Stimulated activated CD4-positive, alpha-beta T cell treated with anti-CD3 and anti-CD28 coated beads, TNF-alpha, amount 100 ng/mL, for 4 hours (primary cell): ENCODE results near the gene CSMD2.

Experiments used
- DNase-seq, 3 experiments: peaks; one replicate each; pipeline ENCODE4 v3.0.0-alpha.2; 2020; ENCODE audit warnings: low read depth in 3 of 3

The CSMD2 gene

DNA sequence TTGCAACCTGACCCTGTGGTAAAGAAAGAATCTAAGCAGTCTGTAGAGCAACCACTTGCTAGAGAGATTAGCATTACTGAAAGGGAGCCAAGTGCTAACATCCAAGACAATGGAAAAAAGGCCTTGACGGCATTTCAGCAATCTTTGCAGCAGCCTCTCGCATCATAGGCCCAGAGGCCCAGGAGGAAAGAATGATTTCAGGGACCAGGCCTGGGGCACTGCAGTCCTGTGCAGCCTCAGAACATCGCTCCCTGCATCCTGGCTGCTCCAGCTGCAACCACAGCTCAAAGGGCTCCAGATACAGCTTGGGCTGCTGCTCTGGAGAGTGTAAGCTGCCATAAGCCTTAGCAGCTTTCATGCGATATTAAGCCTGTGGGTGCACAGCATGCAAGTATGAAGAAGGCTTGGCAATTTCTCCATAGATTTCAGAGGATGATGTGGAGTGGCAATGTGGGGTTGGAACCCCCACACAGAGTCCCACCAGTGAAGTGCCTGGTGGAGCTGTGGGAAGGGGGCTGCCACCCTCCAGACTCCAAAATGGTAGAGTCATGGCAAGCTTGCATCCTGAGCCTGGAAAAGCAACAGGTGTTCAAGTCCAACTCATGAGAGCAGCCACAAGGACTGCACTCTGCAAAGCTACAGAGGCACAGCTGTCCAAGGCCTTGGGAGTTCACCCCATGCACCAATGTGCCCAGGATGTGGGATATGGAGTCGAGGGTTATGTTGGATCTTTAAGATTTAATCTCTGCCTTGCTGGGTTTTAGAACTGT, 411.8 kb downstream of the CSMD2 start:
- DNase-seq, result no peak

- DNase-seq, result no peak
Observed at GRCh38 chr1:33745942-33746341, 419.1 kb downstream of the CSMD2 start.

DNA sequence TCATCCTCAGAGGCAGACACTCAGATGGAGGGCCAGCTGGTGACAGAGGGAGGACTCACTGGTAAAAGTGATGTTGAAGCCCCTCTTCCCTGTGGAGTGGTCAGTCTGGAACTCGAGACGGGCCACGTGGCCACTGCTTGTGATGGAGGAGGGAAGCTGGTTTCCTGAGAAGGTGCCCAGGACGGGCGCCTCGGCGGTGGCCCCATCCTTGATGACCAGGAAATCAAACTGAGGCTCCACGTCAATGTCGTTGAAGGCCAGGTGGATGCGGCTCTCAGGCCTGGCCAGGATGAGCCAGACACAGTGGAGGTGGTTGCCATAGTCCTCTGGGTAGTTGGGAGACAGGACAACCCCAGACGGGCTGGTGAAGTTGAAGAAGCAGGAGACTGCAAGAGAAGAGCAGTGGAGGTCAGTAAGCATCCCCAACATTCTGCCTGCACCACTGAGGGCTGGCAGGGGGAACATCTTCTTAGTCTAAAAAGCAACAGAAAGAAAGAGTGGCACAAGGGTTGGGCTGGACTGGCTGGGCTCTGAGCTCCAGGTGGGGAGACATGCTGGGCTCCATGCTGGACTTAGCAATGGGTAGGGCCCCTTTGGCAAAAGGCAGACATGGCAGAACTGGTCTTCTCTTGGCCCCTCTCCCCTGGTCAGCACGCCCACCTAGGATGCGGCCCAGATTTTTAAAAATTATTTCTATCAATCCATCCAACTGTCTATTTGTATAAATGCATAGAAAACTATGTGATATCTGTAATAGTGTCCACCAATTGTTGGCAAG, 421.6 kb downstream of the CSMD2 start:
- no peak for DNase-seq

GRCh38 chr1:33742663-33743062, 422.4 kb downstream of the CSMD2 start:
- DNase-seq, result no peak

GRCh38 chr1:33741749-33742148, 423.3 kb downstream of the CSMD2 start:
- DNase-seq, result no peak

DNA sequence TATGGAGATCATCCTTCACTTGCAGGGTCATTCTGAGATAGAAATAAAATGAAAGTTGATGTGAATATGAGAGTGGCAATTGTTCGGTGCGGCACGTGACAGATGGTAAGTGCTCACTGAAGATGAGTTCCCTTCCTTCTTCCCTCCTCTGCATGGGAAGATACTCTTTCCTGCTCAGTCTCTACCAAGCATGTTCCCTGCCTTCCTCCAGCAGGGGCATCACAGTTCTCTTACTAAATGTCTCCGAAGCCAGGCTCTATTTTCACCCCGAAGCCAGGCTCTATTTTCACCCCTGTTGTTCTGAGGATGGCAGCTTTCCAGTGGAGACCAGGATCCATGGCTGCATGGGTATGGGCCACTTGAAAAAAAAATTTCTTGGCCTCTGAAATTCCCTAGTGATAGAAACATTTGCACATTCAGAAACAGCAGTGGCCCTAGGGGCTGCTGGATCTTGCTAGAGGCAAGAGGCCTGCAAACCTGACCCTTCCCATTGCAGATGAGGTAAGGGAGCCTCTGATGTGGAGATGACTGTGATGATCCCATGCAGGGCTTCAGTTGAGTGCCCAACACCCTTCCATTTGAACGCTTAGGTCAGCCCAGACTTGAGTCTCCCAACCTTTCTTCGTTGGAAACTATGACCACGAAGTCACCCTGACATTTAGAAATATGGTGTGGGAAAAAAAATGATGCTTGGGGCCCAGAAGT, 424.8 kb downstream of the CSMD2 start:
- no peak for DNase-seq

DNA sequence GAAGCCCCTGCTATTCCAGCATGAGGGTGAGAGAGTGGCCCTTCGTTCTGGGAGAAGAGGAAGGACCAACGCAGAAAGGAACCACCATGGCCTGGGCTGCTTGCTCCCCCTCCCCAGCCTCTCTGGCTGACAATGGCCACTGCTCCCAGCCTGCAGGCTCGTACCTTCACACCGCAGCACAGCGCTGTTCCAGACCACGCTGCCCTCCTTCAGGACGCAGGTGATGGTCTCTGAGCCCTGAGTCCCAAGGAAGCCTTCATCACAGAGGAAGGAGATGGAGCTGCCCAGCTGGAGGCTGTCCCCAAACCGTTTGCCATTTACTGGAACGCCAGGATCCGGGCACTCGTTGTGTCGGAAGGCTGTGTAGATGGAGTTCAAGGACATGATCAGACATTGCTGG, 426.1 kb downstream of the CSMD2 start:
- DNase-seq, result no peak

DNA sequence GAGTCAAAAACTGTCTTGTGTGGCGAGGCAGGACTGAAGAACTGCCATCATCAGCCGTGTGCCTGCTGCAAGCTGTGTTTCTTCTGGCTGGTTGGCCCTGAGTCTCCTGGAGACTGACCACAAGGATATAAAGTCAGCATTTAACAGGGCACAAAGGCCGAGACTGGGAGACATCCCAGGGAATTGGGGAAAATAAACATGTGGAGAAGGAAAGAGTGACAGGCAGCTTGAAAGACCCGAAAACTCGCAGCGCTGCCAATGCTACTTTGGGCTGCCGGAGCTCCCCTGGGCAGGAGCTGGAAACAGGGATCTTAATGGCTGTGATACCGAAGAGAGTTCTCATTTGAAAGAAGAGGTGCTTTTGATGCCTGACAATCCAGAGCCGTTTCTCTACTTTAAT, 426.5 kb downstream of the CSMD2 start:
- no peak for DNase-seq

GRCh38 chr1:33736496-33736895, 428.5 kb downstream of the CSMD2 start:
- DNase-seq, result no peak

DNA sequence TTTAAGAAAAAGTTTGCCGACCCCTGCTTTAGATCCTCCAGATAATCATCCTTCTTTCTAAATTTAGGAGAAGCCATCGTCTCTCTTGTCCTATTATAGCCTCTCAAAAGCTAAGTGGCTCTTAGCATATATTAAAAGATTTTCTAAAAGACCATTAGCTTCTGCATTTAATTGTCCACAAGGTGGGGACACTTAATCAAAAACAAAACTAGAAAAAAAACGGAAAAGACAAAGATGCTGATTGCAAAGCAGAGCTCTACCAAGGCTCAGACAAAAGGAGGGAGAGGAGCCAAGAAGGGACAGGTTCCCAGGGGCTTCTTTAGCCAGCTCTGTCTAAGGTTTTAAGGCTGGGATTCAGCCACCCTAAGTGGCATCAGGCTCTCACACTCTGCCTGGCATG, 429.4 kb downstream of the CSMD2 start:
- DNase-seq, result no peak

DNA sequence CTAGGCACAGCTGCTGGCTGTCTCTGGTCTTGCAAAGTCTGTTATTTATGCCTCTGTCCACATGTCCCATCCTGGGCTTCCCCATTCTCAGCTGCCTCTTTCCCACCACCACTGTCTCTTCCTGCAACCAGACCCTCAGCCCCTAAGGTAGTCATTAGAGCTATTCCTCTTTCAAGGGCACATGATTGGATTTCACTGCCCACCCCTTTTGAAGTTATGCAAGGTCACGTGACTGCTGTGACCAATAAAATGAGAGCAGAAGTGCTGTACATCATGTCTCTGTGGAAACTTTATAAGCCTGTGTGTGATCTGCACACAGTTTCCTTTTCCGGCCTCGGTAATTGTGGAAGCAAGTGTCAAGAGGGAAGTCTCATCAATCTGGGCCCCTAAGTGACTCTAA, 437.7 kb downstream of the CSMD2 start:
- no peak for DNase-seq

- no peak for DNase-seq
Observed at GRCh38 chr1:33726274-33726804, 438.7 kb downstream of the CSMD2 start.

DNA sequence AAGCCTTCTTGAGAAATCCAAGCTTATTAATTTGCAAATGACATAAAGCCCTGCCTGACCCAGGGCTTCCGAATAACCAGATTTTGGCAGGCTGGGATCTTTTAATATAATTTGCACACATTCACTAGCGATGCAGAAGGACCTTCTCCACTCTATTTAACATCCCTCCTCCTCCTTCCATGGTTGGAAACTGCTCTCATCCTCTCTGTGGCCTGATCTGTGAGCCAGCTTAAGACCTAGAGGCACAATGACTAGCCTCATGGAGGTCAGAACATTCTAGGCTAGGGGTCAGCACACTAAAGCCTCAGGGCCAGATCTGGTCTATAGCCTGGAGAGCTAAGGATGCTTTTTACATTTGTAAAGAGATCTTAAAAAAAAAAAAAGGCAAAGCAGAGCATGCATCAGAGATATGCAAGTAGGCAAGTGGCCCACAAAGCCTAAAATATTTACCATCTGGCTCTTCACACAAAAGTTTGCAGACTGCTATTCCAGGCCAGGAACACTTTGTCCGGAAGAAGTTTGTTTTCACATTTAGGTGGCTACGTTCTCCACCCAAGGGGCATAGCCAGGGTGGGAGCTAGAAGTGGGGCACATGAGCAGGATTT, 439.4 kb downstream of the CSMD2 start:
- no peak for DNase-seq

DNA sequence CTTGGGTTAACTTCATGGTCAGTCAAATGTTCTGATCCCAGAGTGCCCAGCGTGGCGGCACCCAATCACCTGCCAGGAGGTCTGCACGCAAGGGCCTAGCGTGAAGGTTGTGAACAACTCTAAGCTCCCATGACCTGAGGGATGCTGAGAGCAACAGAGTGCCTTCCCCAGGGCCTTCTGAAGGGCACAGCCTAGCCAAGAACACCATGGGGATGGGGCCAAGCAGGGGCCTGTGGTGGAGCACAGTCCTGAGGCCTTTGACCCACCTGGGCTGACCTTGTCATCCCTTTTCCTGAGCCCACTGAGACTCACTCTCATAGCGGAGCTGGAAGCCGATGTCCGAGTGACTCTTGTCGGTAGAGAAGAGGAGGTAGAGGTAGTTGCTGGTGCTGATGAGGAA, 440.0 kb downstream of the CSMD2 start:
- no peak for DNase-seq

GRCh38 chr1:33724348-33724747, 440.7 kb downstream of the CSMD2 start:
- DNase-seq, result no peak

- no peak for DNase-seq
Observed at GRCh38 chr1:33723251-33723650, 441.8 kb downstream of the CSMD2 start.

GRCh38 chr1:33721301-33721815, 443.7 kb downstream of the CSMD2 start:
- DNase-seq, result no peak

DNA sequence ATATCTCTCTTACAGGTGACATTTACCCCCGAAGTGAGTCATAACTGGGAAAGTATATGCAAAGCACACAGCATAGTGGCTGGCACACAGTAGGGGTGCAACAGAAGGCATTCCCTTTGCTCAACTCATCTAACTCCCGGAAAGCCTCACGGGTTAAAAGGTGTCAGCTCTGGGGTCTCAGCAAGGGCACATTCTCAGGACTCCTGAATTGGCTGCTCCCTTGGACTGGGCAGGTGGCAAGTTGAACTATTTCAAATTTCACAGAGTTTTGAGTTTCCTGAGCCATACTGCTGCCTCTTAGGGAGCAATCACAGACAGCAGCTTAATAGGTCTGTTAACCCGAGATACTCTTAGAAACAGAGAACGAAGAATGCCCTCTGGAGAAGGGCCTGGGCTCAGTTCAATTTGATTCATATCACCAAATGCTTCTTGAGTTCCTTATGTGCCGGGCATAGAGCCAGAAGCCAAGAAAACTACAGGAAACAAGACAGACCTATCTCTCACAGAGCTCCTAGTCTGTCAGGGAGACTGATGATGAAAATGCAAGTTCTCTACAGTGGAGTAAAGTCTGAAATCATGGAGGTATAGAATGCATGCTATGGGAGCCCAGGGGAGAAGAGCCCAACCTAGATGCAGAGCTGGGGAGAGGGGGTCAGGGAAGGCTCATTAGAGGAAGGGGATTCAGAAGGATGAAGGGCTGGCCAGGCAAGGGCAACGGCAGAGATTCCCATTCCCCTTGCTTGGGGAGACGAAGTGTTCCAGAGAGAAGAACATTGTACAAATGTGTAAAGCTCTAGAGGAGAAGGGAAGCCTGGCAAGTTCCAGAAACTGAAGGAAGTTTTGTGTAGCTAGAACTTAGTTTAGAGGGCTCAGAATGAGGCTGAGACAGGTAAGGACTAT, 445.0 kb downstream of the CSMD2 start:
- DNase-seq, result no peak

- no peak for DNase-seq
Observed at GRCh38 chr1:33719326-33719725, 445.7 kb downstream of the CSMD2 start.

GRCh38 chr1:33718186-33718585, 446.8 kb downstream of the CSMD2 start:
- DNase-seq, result no peak
